Gastrocnemius medialis (tissue), 4 donors: ENCODE measurements around the gene PODN. TPM values are rescaled to one million over a fixed set of nuclear protein-coding genes. Genes with fewer than 3 reads are reported as not detected.

ENCODE experiments used
- ATAC-seq, 2 donors: fragments of 150-250 bp; one replicate each; pipeline ENCODE4 v1.9.1; 2016
- DNase-seq, 2 donors: peaks; one replicate each; pipeline ENCODE4 v3.0.0-alpha.2; 2019
- H3K27ac ChIP-seq, 4 donors: fragments of 200-600 bp; sonication (generic); 1 replicate in 1 of 4; 2 replicates in 3 of 4; pipeline ENCODE4 v1.5.1; 2016 to 2018; ENCODE audit warnings: mild to moderate bottlenecking in 2 of 4, moderate library complexity in 1 of 4
- H3K27me3 ChIP-seq, 3 donors: fragments of 200-600 bp; sonication (generic) in 2 of 3; 1 replicate in 1 of 3; 2 replicates in 2 of 3; pipeline versions ENCODE4 v1.5.1 to v1.6.0; 2016 to 2019; ENCODE audit warnings: mild to moderate bottlenecking in 1 of 3, moderate library complexity in 1 of 3
- H3K36me3 ChIP-seq, 2 donors: fragments of 200-600 bp; sonication (generic) in 1 of 2; one replicate each; pipeline ENCODE4 v1.5.1; 2017 to 2018
- H3K4me1 ChIP-seq, 2 donors: fragments of 200-600 bp; sonication (generic) in 1 of 2; one replicate each; pipeline ENCODE4 v1.5.1; 2016 to 2017; ENCODE audit warnings: mild to moderate bottlenecking in 2 of 2
- H3K4me3 ChIP-seq, 4 donors: fragments of 200-600 bp; sonication (generic) in 3 of 4; 1 replicate in 1 of 4; 2 replicates in 3 of 4; pipeline ENCODE4 v1.5.1; 2016 to 2019; ENCODE audit warnings: mild to moderate bottlenecking in 2 of 4
- H3K9me3 ChIP-seq, 3 donors: fragments of 200-600 bp; sonication (generic) in 2 of 3; 1 replicate in 1 of 3; 2 replicates in 2 of 3; pipeline ENCODE4 v1.5.1; 2016 to 2019
- CTCF ChIP-seq, 5 experiments: fragments of 450-650 bp in 3 of 5; fragments of 200-600 bp in 2 of 5; sonication (generic) in 2 of 5; IDR thresholded peaks in 4 of 5; conservative IDR thresholded peaks in 1 of 5; 1 replicate in 4 of 5; 2 replicates in 1 of 5; pipeline ENCODE4 v1.5.1; 2016 to 2019; ENCODE audit warnings: antibody characterized with exemption in 5 of 5, mild to moderate bottlenecking in 3 of 5, moderate library complexity in 3 of 5
- POLR2A ChIP-seq, 2 donors: fragments of 450-650 bp; IDR thresholded peaks; one replicate each; pipeline ENCODE4 v1.6.1; 2017; ENCODE audit warnings: antibody characterized with exemption in 2 of 2, mild to moderate bottlenecking in 2 of 2, moderate library complexity in 2 of 2
- in situ Hi-C, 4 donors: fragments of 200-750 bp; cut with MboI; loops; one replicate each; pipeline versions ENCODE4 v1.15.0 to v1.8.0; 2017; ENCODE audit warnings: low sequenced_read_pairs in 4 of 4
- intact Hi-C: fragments of 100-400 bp; cut with DNase I; formaldehyde crosslinking; loops from one replicate; pipeline ENCODE4 v1.15.1; 2023; ENCODE audit warnings: low total_unique reads
- total RNA-seq, 4 donors: library from RNA; depleted of rRNA; stranded (reverse); fragments of >200 nt; gene quantifications; one replicate each; pipeline versions ENCODE4 v1.1.0 to v1.2.3, GENCODE V29; 2016

The PODN gene
- total RNA-seq, 4 donors from 2014 or later: 10.2 to 15.9 (median 13.0) TPM

GRCh38 chr1:53062708-53063591, 937 bp downstream of the PODN start:
- Histone ChIP-seq H3K4me3 (peak overlapping the region; percentile 37 to 61 (median 52)), H3K27ac (peak overlapping the region; percentile 55 to 67 (median 58)), H3K27me3 (peaks cover 22 to 28% (median 24%) of the 10 kb centered on the region in 3 donors), H3K9me3 (no peaks in the 10 kb centered on the region), H3K4me1 (peaks cover 0 to 6% of the 10 kb centered on the region in 2 donors), H3K36me3 (no peaks in the 10 kb centered on the region)
- intact Hi-C loops (no loop called here), in situ Hi-C loops (no loop called here)
- DNase-seq (no peak), ATAC-seq (no peak)
- TF ChIP-seq CTCF (IDR thresholded peaks at IDR 0.05 in 4 of 5, conservative IDR thresholded peaks at IDR 0.05 in 1 of 5): no peak
- no peak for TF ChIP-seq POLR2A (IDR thresholded peaks at IDR 0.05)

- in situ Hi-C loops: no loop called here
- H3K36me3 ChIP-seq: no peaks in the 10 kb centered on the region
- H3K4me3 ChIP-seq: peak overlapping the region in 1 of 4 donors; percentile 56
- H3K9me3 ChIP-seq: no peaks in the 10 kb centered on the region
- H3K4me1 ChIP-seq: peaks cover 0 to 6% of the 10 kb centered on the region in 2 donors
- DNase-seq (no peak), ATAC-seq (no peak)
- no peak for TF ChIP-seq CTCF (IDR thresholded peaks at IDR 0.05 in 4 of 5, conservative IDR thresholded peaks at IDR 0.05 in 1 of 5)
- TF ChIP-seq POLR2A (IDR thresholded peaks at IDR 0.05): no peak
- no peak overlapping the region for H3K27ac ChIP-seq
- H3K27me3 ChIP-seq: peaks cover 22 to 28% (median 24%) of the 10 kb centered on the region in 3 donors
- intact Hi-C loops: no loop called here
Measured at GRCh38 chr1:53063744-53064515, 1.9 kb downstream of the PODN start.

- peaks cover 21 to 28% (median 22%) of the 10 kb centered on the region in 3 donors for H3K27me3 ChIP-seq
- H3K27ac ChIP-seq: no peak overlapping the region
- in situ Hi-C loops (no loop called here), intact Hi-C loops (no loop called here)
- DNase-seq: no peak
- no peak overlapping the region for H3K4me3 ChIP-seq
- no peak for ATAC-seq
- H3K9me3 ChIP-seq: no peaks in the 10 kb centered on the region
- H3K4me1 ChIP-seq: peaks cover 0 to 6% of the 10 kb centered on the region in 2 donors
- TF ChIP-seq CTCF (IDR thresholded peaks at IDR 0.05 in 4 of 5, conservative IDR thresholded peaks at IDR 0.05 in 1 of 5): no peak
- TF ChIP-seq POLR2A (IDR thresholded peaks at IDR 0.05): no peak
- H3K36me3 ChIP-seq: no peaks in the 10 kb centered on the region
Measured at GRCh38 chr1:53065391-53065790, 3.4 kb downstream of the PODN start.

- intact Hi-C loops (no loop called here), in situ Hi-C loops (no loop called here)
- Histone ChIP-seq H3K4me3 (no peak overlapping the region), H3K4me1 (peaks cover 0 to 6% of the 10 kb centered on the region in 2 donors), H3K27me3 (peaks cover 11 to 23% (median 17%) of the 10 kb centered on the region in 3 donors), H3K36me3 (no peaks in the 10 kb centered on the region), H3K27ac (no peak overlapping the region), H3K9me3 (no peaks in the 10 kb centered on the region)
- no peak for DNase-seq
- no peak for TF ChIP-seq POLR2A (IDR thresholded peaks at IDR 0.05)
- no peak for ATAC-seq
Measured at GRCh38 chr1:53066488-53066887, 4.5 kb downstream of the PODN start.
